Tibial nerve (tissue), 4 donors: Measurements from ENCODE around the gene ABCG1. TPM values are rescaled to one million over a fixed set of nuclear protein-coding genes. Genes with fewer than 3 reads are reported as not detected.
A peak's percentile ranks its signal among the peaks of the same experiment; 100 is the strongest.

Experiments used
- DNase-seq, 2 donors: peaks; one replicate each; pipeline ENCODE4 v3.0.0-alpha.2; 2019; ENCODE audit warnings: low spot score in 2 of 2
- H3K27ac ChIP-seq, 4 donors: fragments of 200-600 bp; sonication (generic) in 3 of 4; one replicate each; pipeline ENCODE4 v1.5.1; 2017 to 2019; ENCODE audit warnings: mild to moderate bottlenecking in 1 of 4
- H3K27me3 ChIP-seq, 2 donors: fragments of 200-600 bp; sonication (generic) in 1 of 2; one replicate each; pipeline versions ENCODE4 v1.5.1 to v1.6.0; 2017 to 2019
- H3K36me3 ChIP-seq, 3 donors: fragments of 200-600 bp; sonication (generic); one replicate each; pipeline ENCODE4 v1.5.1; 2018 to 2019
- H3K4me1 ChIP-seq, 4 donors: fragments of 200-600 bp; sonication (generic) in 3 of 4; one replicate each; pipeline ENCODE4 v1.5.1; 2017 to 2019
- H3K4me3 ChIP-seq, 4 donors: fragments of 200-600 bp; sonication (generic) in 3 of 4; one replicate each; pipeline ENCODE4 v1.5.1; 2017 to 2019; ENCODE audit warnings: mild to moderate bottlenecking in 1 of 4, moderate library complexity in 1 of 4
- H3K9me3 ChIP-seq, 4 donors: fragments of 200-600 bp; sonication (generic) in 3 of 4; one replicate each; pipeline ENCODE4 v1.5.1; 2017 to 2019
- CTCF ChIP-seq, 5 experiments: fragments of 200-600 bp in 3 of 5; fragments of 450-650 bp in 2 of 5; sonication (generic) in 3 of 5; IDR thresholded peaks; one replicate each; pipeline ENCODE4 v1.5.1; 2016 to 2019; ENCODE audit warnings: antibody characterized with exemption in 5 of 5, mild to moderate bottlenecking in 3 of 5, moderate library complexity in 2 of 5
- EP300 ChIP-seq, 2 donors: sonication (generic); formaldehyde crosslinking; IDR thresholded peaks; one replicate each; pipeline ENCODE4 v1.6.1; 2017; ENCODE audit warnings: antibody characterized with exemption in 2 of 2, mild to moderate bottlenecking in 1 of 2
- POLR2A ChIP-seq, 2 donors: fragments of 450-650 bp; IDR thresholded peaks; one replicate each; pipeline ENCODE4 v1.6.1; 2017; ENCODE audit warnings: antibody characterized with exemption in 2 of 2, mild to moderate bottlenecking in 2 of 2, moderate library complexity in 2 of 2
- WGBS, 2 donors: methylation state at CpG; one replicate each; pipeline ENCODE4 v1.1.5; 2018; 5-methylcytosine and 5-hydroxymethylcytosine counted together
- total RNA-seq, 4 donors: library from RNA; depleted of rRNA; stranded (reverse); fragments of >200 nt; gene quantifications; one replicate each; pipeline ENCODE4 v1.1.0, GENCODE V29; 2016

Gene ABCG1
- total RNA-seq, 4 donors from 2014 or later = 10.5 to 32.8 (median 18.6) TPM

GRCh38 chr21:42198929-42199867 is 19.7 kb upstream of the ABCG1 start:
- no peaks in the 10 kb centered on the region for H3K36me3 ChIP-seq
- H3K9me3 ChIP-seq = peaks cover 0 to 5% (median 0%) of the 10 kb centered on the region in 4 donors
- peaks cover 0 to 15% (median 7%) of the 10 kb centered on the region in 4 donors for H3K4me1 ChIP-seq
- 56 to 59% methylated on average over 5 of the region's 5 CpGs for WGBS, 2 donors
- DNase-seq = no peak
- no peaks in the 10 kb centered on the region for H3K27me3 ChIP-seq
- TF ChIP-seq POLR2A (IDR thresholded peaks at IDR 0.05) (no peak), EP300 (IDR thresholded peaks at IDR 0.05) (peak; percentile 53 to 85), CTCF (IDR thresholded peaks at IDR 0.05) (no peak)
- peak overlapping the region in 2 of 4 donors; percentile 24 to 30 for H3K27ac ChIP-seq
- H3K4me3 ChIP-seq = no peak overlapping the region

GRCh38 chr21:42199868-42200463 is 19.0 kb upstream of the ABCG1 start:
- TF ChIP-seq EP300 (IDR thresholded peaks at IDR 0.05) (no peak), POLR2A (IDR thresholded peaks at IDR 0.05) (no peak), CTCF (IDR thresholded peaks at IDR 0.05) (no peak)
- no peak for DNase-seq
- Histone ChIP-seq H3K27ac (no peak overlapping the region), H3K4me3 (no peak overlapping the region), H3K27me3 (no peaks in the 10 kb centered on the region), H3K36me3 (no peaks in the 10 kb centered on the region), H3K9me3 (peaks cover 0 to 5% (median 0%) of the 10 kb centered on the region in 4 donors), H3K4me1 (peaks cover 0 to 15% (median 7%) of the 10 kb centered on the region in 4 donors)
- 82 to 89% methylated on average over 7 to 8 of the region's 8 CpGs for WGBS, 2 donors

- Histone ChIP-seq H3K27ac (no peak overlapping the region), H3K9me3 (peaks cover 0 to 7% (median 0%) of the 10 kb centered on the region in 4 donors), H3K27me3 (no peaks in the 10 kb centered on the region), H3K4me3 (no peak overlapping the region), H3K36me3 (no peaks in the 10 kb centered on the region), H3K4me1 (peaks cover 0 to 15% (median 7%) of the 10 kb centered on the region in 4 donors)
- 74 to 79% methylated on average over 14 of the region's 14 CpGs for WGBS, 2 donors
- no peak for TF ChIP-seq EP300 (IDR thresholded peaks at IDR 0.05)
- no peak for TF ChIP-seq POLR2A (IDR thresholded peaks at IDR 0.05)
- DNase-seq = no peak
Observed at GRCh38 chr21:42200906-42201614, 17.9 kb upstream of the ABCG1 start.

- Histone ChIP-seq H3K4me3 (no peak overlapping the region), H3K36me3 (no peaks in the 10 kb centered on the region), H3K27ac (no peak overlapping the region), H3K27me3 (no peaks in the 10 kb centered on the region), H3K4me1 (peaks cover 0 to 15% (median 7%) of the 10 kb centered on the region in 4 donors), H3K9me3 (peaks cover 0 to 7% (median 0%) of the 10 kb centered on the region in 4 donors)
- DNase-seq = no peak
- TF ChIP-seq CTCF (IDR thresholded peaks at IDR 0.05) (no peak), EP300 (IDR thresholded peaks at IDR 0.05) (no peak), POLR2A (IDR thresholded peaks at IDR 0.05) (no peak)
- WGBS, 2 donors = 79 to 87% methylated on average over 9 to 11 of the region's 11 CpGs
Observed at GRCh38 chr21:42201615-42202161, 17.3 kb upstream of the ABCG1 start.

GRCh38 chr21:42202321-42202720 is 16.6 kb upstream of the ABCG1 start:
- Histone ChIP-seq H3K27ac (no peak overlapping the region), H3K36me3 (no peaks in the 10 kb centered on the region), H3K27me3 (no peaks in the 10 kb centered on the region), H3K4me1 (peaks cover 0 to 15% (median 7%) of the 10 kb centered on the region in 4 donors), H3K4me3 (no peak overlapping the region), H3K9me3 (peaks cover 0 to 7% (median 0%) of the 10 kb centered on the region in 4 donors)
- no peak for DNase-seq
- TF ChIP-seq POLR2A (IDR thresholded peaks at IDR 0.05) = no peak
- no peak for TF ChIP-seq EP300 (IDR thresholded peaks at IDR 0.05)
- TF ChIP-seq CTCF (IDR thresholded peaks at IDR 0.05) = no peak
- 79 to 80% methylated on average over 10 of the region's 10 CpGs for WGBS, 2 donors
